IPS-NIHi7 (cell line): ENCODE results near the gene KMT2B.

Source experiments
- DNase-seq: peaks from one replicate; pipeline ENCODE4 v3.0.0; 2012; ENCODE audit warnings: mixed read lengths; ENCODE audit errors: extremely low spot score

The KMT2B gene

GRCh38 chr19:35725216-35725861 is 7.5 kb downstream of the KMT2B start:
- no peak for DNase-seq

DNA sequence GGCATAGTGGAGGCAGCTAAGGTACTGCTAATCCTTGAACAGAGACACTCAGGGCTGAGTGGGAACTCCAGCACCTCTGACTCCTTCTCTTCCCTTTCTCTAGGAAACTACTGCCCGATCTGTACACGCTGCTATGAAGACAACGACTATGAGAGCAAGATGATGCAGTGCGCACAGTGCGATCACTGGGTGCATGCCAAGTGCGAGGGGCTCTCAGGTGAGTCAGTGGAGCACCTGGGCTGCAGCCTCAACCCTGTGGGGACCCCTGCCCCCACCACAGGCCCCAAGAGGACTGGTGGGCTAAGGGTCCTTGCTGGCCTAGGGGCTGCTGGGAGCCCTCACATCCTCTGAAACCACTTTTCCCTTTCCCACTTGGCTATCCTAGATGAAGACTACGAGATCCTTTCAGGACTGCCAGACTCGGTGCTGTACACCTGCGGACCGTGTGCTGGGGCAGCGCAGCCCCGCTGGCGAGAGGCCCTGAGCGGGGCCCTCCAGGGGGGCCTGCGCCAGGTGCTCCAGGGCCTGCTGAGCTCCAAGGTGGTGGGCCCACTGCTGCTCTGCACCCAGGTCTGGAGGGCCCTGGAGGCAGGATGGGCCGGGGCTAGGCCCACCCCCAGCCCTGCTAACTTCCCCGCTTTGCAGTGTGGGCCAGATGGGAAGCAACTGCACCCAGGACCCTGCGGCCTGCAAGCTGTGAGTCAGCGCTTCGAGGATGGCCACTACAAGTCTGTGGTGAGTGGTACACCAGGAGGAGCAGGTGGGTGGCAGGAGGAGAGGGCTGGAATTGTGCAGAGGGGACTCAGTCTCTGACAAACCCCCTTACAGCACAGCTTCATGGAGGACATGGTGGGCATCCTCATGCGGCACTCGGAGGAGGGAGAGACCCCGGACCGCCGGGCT is 9.5 kb downstream of the KMT2B start:
- no peak for DNase-seq

DNA sequence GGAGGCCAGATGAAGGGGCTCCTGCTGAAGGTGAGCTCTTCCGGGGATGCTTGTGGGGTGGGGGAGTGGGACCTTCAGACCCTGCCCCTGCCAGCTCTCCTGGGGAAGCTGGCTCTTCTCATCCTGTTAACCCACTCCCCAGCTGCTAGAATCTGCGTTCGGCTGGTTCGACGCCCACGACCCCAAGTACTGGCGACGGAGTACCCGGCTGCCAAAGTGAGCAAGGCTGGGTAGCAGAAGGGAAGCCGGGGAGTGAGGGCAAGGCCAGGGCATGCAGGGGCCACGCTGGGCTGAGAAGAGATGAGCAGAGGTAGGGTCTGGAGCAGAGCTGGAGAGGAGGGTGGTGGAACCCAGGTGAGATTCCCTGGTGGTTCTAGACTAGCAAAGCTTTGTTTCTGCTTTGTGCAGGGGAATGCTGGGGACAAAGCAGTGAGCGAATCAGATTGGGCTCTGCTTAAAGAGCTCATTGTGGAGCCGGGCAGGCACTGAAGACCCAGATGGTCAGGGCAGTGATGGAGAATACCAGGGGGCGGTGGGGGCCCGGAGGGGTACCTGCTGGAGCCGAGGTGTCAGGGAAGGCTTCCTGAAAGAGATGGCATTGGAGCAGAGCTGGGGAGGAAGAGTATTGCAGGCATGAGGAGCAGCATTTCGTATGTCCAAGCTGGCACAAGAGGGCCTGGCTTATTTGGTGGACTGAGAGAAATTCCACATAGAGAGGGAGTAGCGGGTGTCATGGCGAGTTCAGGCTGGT is 10.3 kb downstream of the KMT2B start:
- no peak for DNase-seq

GRCh38 chr19:35729021-35729420 is 11.2 kb downstream of the KMT2B start:
- no peak for DNase-seq

GRCh38 chr19:35729763-35730162 is 12.0 kb downstream of the KMT2B start:
- DNase-seq = no peak

DNA sequence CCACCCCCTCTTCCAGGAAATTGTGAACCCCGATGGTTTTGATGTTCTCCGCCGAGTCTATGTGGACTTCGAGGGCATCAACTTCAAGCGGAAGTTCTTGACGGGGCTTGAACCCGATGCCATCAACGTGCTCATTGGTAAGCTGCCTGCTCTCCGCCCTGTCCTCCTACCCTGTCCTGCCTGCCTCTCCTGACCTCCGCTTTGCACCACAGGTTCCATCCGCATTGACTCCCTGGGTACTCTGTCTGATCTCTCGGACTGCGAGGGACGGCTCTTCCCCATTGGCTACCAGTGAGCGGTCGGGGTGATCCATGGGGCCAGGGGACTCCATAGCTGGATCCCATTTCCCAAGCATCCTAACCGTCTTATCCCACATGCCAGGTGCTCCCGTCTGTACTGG is 12.5 kb downstream of the KMT2B start:
- no peak for DNase-seq

- no peak for DNase-seq
Measured at GRCh38 chr19:35731353-35731752, 13.6 kb downstream of the KMT2B start.

DNA sequence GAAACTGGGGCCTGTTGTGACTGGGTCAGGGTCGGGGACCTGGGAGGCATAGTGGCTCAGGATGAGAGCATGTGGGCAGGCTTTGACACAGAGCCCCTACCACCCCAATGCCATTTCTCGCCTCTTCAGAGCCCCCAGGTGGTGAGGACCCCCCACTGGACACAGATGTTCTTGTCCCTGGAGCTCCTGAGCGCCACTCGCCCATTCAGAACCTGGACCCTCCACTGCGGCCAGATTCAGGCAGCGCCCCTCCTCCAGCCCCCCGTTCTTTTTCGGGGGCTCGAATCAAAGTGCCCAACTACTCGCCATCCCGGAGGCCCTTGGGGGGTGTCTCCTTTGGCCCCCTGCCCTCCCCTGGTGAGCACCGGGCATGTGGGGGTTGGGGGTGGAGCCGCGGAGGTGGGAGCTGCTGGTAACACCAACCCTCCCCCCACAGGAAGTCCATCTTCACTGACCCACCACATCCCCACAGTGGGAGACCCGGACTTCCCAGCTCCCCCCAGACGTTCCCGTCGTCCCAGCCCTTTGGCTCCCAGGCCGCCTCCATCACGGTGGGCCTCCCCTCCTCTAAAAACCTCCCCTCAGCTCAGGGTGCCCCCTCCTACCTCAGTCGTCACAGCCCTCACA is 14.1 kb downstream of the KMT2B start:
- DNase-seq = no peak

- DNase-seq = no peak
Measured at GRCh38 chr19:35732540-35733179, 14.9 kb downstream of the KMT2B start.

DNA sequence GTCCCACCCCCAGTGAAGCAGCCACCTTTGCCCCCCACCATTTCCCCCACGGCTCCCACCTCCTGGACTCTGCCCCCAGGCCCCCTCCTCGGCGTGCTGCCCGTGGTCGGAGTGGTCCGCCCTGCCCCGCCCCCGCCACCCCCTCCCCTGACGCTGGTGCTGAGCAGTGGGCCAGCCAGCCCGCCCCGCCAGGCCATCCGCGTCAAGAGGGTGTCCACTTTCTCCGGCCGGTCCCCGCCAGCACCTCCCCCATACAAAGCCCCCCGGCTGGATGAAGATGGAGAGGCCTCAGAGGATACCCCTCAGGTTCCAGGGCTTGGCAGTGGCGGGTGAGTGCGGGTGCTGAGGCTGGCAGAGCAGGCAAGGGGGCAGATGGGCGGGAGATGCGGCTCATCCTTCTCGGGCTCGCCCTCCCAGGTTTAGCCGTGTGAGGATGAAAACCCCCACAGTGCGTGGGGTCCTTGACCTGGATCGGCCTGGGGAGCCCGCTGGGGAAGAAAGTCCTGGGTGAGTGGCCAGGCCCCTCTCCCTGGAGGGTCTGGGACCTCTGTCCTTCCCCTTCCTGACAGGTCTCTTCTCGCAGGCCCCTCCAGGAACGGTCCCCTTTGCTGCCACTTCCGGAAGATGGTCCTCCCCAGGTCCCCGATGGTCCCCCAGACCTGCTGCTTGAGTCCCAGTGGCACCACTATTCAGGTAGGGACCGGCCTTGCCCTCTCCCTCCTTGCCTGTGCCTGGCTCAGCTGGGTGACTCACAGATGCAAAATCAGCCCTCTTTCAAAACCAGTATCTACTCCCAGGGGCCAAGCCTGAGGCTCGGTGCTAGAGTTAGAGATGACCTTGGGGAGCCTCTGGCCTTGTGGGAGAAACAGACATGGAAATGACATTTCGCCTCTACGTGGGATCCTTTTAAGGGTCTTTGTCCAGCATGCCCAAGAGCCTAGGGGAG is 15.7 kb downstream of the KMT2B start:
- DNase-seq = no peak

DNA sequence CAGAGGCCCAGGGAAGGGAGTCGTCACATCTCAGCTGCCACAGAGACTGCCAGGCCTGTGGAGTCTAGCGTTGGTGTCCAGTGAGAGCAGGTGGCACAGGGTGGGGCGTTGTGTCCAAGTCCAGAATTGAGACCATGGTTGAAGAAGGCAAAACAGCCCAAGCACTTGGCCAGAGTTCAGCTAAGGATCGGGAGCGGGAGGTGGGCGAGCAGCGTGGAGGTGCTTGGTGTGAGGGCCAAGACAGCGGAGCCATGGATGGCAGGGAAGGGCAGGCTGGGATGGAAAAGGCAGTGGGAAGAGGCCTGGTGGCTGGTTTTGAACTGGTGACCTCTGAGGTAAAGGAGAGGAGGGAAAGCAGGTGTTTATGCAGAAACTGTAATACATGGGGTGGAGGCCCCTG is 16.5 kb downstream of the KMT2B start:
- no peak for DNase-seq

- no peak for DNase-seq
Measured at GRCh38 chr19:35734889-35735288, 17.1 kb downstream of the KMT2B start.

DNA sequence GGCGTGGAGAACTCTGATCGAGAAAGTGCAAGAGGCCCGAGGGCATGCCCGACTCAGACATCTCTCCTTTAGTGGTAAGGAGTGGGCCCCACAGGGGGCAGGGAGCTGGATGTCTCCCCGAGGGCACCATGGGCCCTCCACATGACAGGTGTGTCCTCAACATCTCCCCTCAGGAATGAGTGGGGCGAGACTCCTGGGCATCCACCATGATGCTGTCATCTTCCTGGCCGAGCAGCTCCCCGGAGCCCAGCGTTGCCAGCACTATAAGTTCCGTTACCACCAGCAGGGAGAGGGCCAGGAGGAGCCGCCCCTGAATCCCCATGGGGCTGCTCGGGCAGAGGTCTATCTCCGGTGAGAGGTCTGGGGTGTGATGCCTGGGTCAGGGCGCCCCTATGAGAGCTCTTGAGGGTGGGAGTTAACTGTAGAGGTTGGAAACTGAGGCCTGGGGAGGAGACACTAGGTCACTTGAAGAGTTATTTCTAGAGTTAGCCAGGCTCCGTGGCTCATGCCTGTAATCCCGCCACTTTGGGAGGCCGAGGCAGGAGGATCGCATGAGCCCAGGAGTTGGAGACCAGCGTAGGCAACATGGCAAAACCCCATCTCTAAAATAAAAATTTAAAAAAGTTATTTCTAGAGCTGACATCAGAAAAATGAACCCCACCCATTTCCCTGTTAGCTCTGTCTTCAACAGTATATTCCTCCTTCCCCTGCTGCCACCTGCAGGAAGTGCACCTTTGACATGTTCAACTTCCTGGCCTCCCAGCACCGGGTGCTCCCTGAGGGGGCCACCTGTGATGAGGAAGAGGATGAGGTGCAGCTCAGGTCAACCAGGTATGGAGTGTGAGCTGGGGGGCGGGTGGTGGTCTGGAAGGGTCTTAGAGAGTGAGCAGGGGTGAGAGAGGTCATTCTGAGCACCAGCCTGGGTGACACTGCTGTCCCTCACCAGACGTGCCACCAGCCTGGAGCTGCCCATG is 19.4 kb downstream of the KMT2B start:
- no peak for DNase-seq

DNA sequence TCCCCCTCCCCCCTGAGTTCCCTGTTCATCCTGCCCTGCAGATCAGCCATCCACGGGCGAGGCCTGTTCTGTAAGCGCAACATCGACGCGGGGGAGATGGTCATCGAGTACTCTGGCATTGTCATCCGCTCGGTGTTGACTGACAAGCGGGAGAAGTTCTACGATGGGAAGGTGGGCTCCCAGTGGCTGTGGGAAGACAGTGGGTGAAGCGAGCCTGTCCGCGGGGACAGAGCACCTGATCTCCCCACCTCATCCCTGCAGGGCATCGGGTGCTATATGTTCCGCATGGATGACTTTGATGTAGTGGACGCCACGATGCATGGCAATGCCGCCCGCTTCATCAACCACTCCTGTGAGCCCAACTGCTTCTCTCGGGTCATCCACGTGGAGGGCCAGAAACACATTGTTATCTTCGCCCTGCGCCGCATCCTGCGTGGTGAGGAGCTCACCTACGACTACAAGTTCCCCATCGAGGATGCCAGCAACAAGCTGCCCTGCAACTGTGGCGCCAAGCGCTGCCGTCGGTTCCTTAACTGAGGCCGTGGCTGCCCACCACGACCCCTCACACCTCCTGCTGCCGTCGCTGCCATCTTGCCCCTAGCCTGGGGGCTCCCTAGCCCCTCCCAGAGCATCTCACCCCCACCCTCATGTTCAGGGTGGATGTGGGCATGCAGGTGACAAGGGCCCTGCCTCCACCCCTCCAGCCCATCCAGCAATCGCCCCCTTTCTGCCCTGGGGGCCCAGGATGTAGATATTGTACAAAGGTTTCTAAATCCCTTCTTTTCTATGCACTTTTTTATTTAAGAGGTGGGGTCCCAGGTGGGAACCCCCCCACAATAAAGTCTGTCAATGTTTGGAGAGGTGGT is 20.5 kb downstream of the KMT2B start:
- DNase-seq = no peak

- DNase-seq = no peak
Measured at GRCh38 chr19:35738887-35739229, 21.1 kb downstream of the KMT2B start.

DNA sequence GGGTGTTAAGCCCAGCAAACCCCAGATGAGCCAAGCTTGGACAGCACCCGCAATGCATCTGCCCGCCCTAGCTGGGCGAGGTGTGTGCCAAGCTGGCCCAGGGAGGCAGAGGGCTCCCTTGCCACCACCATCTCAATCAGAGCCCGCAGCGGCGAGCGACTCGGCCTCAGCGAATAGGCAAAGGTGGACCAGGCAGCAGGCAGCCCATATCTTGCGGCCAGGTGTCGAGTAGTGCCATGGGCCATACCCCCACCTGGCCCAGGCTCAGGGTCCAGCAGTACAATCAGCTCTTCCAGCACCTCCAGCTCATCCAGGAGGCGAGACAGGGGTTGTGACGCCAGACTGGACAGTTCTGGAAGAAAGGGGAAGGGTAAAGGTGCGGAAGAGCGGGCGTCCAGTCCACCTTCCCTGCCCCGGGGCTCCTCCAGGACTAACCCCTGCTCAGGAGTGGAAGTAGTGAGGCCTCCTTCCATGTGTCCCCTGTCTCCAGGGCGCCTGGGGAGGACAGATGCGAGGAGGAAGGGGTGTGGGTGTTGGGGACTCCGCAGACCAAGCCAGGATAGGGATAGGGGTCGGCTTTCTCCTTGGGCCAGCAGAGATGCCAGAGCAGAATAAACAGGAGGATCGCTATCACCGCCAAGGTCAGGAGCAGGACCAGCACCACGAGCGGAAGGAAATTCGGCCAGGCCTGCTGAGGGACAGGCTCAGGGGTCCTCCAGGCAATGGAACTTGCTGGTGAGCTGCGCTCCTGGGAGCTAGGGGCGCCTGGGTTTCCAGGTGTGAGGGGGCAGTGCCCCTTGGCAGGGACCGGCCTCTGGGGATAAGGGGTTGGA is 21.7 kb downstream of the KMT2B start:
- no peak for DNase-seq

- no peak for DNase-seq
Measured at GRCh38 chr19:35740108-35740422, 22.3 kb downstream of the KMT2B start.
